GM03348 (cell line): ENCODE measurements around the gene APAF1.

Experiments
- DNase-seq: peaks from one replicate; pipeline ENCODE4 v3.0.0; 2012; ENCODE audit warnings: low spot score

Gene APAF1

GRCh38 chr12:98671459-98671858 is 26.4 kb downstream of the APAF1 start:
- no peak for DNase-seq

- DNase-seq: no peak
Observed at GRCh38 chr12:98674841-98675240, 29.8 kb downstream of the APAF1 start.

DNA sequence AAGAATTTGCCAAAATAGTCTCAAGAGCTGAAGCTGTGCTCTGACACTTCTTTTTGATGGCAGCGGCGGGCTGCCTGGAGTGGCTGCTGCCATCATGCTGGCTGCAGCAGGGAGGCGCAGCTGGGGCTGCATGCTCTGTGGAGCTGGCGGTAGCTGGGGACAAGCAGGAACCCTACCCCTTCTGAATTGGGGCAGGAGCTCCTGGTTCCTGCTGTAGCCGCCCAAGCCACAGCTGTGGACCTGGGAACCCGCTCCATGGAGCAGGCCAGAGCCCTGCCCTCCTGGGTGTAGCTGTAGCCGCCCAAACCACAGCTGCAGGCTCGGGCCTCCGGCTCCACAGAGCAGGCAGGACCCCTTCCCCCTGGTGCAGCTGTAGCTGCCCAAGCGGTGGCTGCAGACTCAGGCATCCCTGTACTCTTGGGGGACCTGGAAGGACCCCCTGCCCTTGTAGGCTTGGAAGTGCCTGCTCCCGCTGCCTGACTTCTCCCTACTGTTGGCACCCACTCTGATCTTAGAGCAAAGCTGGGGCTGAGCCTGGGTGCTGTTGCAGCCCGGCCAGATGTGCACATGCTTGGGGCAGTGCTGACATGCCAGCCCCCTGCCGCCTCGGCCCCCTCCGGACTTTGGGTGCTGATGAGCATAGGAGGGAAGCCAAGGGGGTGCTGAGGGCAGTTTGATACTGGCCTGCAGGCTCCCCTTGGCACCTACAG is 33.3 kb downstream of the APAF1 start:
- no peak for DNase-seq

- DNase-seq: no peak
Observed at GRCh38 chr12:98678946-98679610, 34.0 kb downstream of the APAF1 start.

DNA sequence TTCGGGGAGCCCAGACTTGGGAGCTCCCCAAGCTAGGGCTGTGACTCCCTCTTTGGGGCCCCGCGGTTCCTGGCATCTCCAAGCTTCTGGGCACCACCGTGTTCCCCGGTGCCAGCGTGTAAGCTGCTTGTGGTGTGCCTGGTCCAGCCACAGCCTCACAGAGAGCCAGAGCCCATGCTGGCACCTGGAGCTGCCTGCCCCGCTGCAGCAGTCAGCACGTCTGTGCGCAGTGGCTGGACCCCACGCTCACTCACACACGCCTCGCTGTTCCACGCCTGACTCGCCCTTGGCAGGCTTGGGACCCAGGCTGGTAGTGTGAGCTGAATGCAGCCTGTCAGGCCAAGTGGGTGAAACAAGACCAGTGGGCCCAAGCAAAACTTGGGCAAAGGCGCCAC is 34.5 kb downstream of the APAF1 start:
- no peak for DNase-seq

DNA sequence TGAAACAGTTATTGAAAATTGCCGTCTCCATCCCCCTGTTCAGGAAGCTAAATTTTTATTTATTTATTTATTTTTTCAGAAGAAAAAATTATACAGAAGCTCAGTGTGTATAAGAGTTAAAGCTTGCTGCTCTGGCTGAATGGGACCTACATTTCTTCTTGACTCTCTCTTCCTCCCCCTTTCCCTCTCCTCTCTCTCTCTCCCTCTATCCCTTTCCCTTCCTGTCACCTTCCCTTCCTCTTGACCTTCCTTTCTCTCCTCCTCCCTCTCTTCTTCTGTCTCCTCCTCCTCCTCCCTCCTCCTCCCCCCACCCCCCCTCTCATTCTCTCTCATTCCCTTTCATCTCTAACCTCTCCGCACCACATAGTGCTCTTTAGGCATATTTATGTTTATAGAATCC is 39.1 kb downstream of the APAF1 start:
- no peak for DNase-seq

DNA sequence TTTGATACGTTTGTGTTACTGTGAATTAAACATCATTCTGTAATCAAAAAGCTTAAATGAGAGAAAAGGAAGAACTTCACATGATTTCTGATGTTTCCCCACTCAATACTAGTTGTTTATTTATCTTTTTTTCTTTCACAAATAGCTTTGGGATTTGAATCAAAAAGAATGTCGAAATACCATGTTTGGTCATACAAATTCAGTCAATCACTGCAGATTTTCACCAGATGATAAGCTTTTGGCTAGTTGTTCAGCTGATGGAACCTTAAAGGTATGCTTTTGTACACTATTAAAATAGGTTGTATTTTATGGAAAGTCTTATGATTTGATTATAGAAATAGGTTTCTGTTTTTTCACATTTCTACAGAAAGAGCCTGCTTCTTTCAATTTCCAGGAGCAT is 41.5 kb downstream of the APAF1 start:
- DNase-seq: no peak

GRCh38 chr12:98691351-98691750 is 46.3 kb downstream of the APAF1 start:
- no peak for DNase-seq

- no peak for DNase-seq
Observed at GRCh38 chr12:98696036-98696646, 51.1 kb downstream of the APAF1 start.

DNA sequence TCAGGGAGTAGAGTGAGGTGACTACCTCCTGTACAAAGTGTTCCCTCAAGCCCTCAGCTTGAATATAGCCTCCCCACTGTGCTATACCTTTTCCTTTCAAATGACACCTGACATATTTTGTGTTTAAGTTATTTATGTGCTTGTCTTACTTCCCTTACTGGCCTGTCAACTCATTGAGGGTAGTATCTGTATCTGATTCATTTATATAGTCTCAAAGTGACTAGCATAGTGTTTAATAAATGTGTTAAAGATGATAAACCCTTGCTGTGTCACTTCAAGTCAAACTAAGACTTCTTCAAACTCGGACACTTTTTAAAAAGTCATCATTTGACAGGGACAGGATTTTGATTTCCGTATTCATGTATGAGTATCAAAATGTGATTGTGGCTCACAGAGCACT is 52.1 kb downstream of the APAF1 start:
- DNase-seq: no peak

- peak; percentile 74 for DNase-seq
Observed at GRCh38 chr12:98698603-98699463, 53.7 kb downstream of the APAF1 start.

GRCh38 chr12:98699586-98699985 is 54.5 kb downstream of the APAF1 start:
- no peak for DNase-seq

GRCh38 chr12:98701166-98701565 is 56.1 kb downstream of the APAF1 start:
- no peak for DNase-seq

- DNase-seq: no peak
Observed at GRCh38 chr12:98709022-98709421, 63.9 kb downstream of the APAF1 start.

- DNase-seq: no peak
Observed at GRCh38 chr12:98714426-98714825, 69.3 kb downstream of the APAF1 start.

DNA sequence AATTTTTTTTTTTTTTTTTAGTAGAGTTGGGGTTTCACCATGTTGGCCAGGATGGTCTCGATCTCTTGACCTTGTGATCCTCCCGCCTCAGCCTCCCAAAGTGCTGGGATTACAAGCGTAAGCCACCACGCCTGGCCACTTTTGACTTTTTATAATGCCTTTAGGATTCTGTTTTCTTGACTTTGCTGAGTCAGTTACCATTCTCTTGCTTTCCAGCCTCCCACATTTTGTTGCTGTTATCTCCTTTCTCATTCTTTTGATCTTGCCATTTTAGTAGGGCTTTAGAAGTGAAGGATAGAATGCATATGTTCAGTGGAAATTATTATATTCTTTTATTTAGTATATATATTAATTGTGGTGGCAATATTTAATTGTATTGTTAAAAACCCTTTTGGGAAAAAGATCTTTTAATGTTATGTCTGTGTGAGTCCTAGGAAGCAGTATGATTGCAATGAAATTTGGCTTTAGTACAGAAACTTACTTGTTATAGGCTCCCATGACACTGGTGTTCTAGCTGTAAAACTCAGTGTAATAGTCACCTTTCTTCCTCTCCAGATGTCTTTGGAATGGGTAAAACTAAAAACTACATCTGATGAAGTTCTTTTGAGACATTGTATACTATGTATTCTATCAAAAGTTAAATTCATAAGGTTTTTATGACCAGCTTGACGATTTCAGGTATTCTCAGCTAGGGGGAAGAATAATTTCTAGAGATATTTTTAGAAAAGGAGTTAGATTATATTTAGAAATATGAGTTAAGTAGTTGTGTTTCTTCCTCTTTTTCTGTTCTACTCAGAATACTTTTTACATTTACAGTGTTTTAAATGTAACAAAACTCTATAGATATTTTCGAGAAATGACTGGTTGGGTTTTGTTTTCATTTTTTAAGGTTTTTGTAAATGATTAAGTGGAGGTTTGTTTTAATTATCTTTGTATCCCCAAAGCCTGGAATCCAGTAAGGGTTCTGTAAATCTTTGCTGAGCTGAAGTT is 74.7 kb downstream of the APAF1 start:
- no peak for DNase-seq

GRCh38 chr12:98721204-98721702 is 76.2 kb downstream of the APAF1 start:
- DNase-seq: no peak

GRCh38 chr12:98724384-98725155 is 79.5 kb downstream of the APAF1 start:
- no peak for DNase-seq

DNA sequence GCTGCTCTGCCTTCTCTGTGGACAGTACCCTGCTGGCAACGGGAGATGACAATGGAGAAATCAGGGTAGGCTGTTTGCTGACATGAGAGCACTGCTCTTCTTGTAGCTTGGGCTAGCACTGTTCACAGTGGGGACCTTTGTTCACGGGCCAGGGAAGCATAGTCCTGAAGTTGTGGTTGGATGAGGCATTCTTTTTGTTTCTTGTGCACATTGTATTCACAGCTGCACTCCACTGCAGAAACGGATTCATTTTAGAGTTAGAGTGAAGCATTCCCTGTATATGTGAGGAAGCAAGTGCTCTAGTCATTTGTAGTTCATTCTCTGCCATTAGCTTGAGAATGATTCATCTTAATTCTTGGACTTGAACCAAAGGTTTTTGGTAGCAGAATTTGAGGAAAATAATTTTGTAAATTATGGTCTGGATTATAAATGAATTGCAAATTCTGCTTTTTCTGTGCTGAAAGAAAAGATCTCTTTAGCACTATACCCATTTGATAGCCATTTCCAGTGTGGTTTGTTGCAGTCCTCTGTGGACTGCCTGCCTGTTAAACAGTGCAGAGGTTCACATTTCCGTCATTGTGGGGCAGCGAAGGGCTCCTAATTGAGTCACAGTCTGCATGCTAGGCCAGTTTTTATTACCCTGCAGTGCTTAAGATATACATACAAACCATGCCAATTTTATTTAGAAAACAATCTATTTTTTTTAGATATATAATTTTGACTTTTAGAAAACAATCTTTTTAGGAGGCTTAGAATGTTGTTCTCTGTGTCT is 80.6 kb downstream of the APAF1 start:
- DNase-seq: peak; percentile 81

DNA sequence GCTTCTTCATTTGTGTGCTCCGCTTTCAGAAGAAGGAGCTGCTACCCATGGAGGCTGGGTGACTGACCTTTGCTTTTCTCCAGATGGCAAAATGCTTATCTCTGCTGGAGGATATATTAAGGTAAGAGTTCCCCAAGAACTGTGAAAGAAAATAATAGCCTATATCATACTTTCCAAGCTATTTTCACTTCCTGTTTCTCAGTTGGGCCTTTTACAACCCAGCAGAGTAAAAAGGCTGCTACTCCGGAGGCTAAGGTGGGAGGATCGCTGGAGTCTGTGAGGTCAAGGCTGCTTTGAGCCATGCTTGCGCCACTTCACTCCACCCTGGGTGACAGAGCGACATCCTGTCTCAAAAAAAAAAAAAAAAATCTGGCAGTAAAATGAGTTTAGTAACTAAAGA is 82.1 kb downstream of the APAF1 start:
- DNase-seq: no peak
